Measurements from ENCODE around the gene TIMM29. TPM values are rescaled to one million over a fixed set of nuclear protein-coding genes. Genes with fewer than 3 reads are reported as not detected.
A peak's percentile ranks its signal among the peaks of the same experiment; 100 is the strongest.

TIMM29 gene
- polyA plus RNA-seq (2013, experiment 1 of 2) = 19.1 TPM
- polyA plus RNA-seq (2013, experiment 2 of 2) = 19.4 TPM

DNA sequence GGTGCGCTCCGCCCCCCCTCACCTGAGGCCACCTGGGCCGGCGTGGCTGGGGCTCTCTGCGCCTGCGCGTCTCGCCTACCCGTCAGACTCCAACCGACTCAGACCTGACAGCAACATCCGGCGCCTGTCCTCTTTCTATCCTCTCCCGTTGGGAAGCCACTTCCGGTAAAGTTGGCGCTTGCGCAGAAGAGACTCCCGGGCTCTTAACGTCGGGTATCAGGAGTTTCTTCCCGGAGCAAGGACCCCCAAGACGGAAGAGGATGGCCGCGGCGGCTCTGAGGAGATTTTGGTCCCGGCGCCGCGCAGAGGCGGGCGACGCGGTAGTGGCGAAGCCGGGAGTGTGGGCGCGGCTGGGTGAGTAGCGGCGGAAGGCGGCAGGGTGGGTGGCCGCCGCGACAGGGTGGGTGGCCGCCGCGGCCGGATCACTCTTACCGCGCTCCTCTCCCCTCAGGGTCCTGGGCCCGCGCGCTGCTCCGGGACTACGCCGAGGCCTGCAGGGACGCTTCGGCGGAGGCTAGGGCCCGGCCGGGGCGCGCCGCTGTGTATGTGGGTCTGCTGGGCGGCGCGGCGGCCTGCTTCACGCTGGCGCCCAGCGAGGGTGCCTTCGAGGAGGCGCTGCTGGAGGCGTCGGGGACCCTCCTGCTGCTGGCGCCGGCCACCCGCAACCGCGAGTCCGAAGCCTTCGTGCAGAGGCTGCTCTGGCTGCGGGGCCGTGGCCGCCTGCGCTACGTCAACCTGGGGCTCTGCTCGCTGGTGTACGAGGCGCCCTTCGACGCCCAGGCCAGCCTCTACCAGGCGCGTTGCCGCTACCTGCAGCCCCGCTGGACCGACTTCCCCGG lies at the start of gene TIMM29, which contains the start of gene YIPF2:
Gene TIMM29 (plus strand): TSS at position 249 of the 839 bp plus-strand sequence. CDS start 12 bp downstream, at position 261.
Gene YIPF2 (minus strand): TSS at position 77 of the 839 bp plus-strand sequence. CDS start 229 bp downstream, outside the sequence.
- Histone ChIP-seq H3K18ac (ENCODE audit: low read length) (peak within 1 kb of the TSS; percentile 91), H3K4me1 (ENCODE audit: control insufficient read depth in 2 of 2, insufficient read depth in 1 of 2, low read depth in 1 of 2, low read length in 2 of 2) (peaks cover 10 to 13% of the 10 kb centered on the region in 2 donors), H3K4me3 (ENCODE audit: low read length in 2 of 2) (peak within 1 kb of the TSS; percentile 95 to 97), H3K27me3 (ENCODE audit: control insufficient read depth in 3 of 3, insufficient read depth in 3 of 3, low read depth in 1 of 3, low read length in 3 of 3) (no peaks in the 10 kb centered on the region), H3K36me3 (replicated peaks in 1 of 2; ENCODE audit: control insufficient read depth in 2 of 2, insufficient read depth in 2 of 2, low read length in 2 of 2) (peaks cover 13 to 53% of the 10 kb centered on the region in 2 donors), H4K91ac (ENCODE audit: low read depth, low read length, poor library complexity) (no peak within 1 kb of the TSS), H4K8ac (ENCODE audit: low read depth, low read length) (peak within 1 kb of the TSS; percentile 65), H2BK120ac (ENCODE audit: low read depth, low read length) (no peak within 1 kb of the TSS), H3K14ac (ENCODE audit: low read length) (peak within 1 kb of the TSS; percentile 89), H2BK5ac (ENCODE audit: low read length) (peak within 1 kb of the TSS; percentile 39), H3K4me2 (ENCODE audit: insufficient read depth, low read length, poor library complexity, severe bottlenecking) (peak within 1 kb of the TSS; percentile 91), H2AK5ac (ENCODE audit: low read depth, low read length) (peak within 1 kb of the TSS; percentile 98), H3K4ac (ENCODE audit: low read length) (peak within 1 kb of the TSS; percentile 89), H3K27ac (replicated peaks; ENCODE audit: low read length) (no peak within 1 kb of the TSS), H2BK15ac (ENCODE audit: low read length) (peak within 1 kb of the TSS; percentile 69), H2BK12ac (ENCODE audit: low read length) (peak within 1 kb of the TSS; percentile 73), H3K9me3 (replicated peaks in 1 of 2; ENCODE audit: control insufficient read depth in 2 of 2, insufficient read depth in 1 of 2, low read depth in 1 of 2, low read length in 2 of 2) (no peaks in the 10 kb centered on the region), H3K23ac (ENCODE audit: low read depth, low read length, poor library complexity) (peak within 1 kb of the TSS; percentile 93), H3K79me1 (ENCODE audit: low read depth, low read length) (peaks cover 13% of the 10 kb centered on the region), H3K9ac (ENCODE audit: low read depth, low read length, poor library complexity) (peak within 1 kb of the TSS; percentile 98), H2AFZ (ENCODE audit: low read length) (peak within 1 kb of the TSS; percentile 92)
- WGBS, 2 donors (ENCODE audit: extremely low coverage in 2 of 2, insufficient read length in 2 of 2, insufficient replicate concordance in 1 of 2) = no CpG with 5 or more reads among the region's 96 CpGs
- DNase-seq (ENCODE audit: low spot score) = peak; percentile 98

- no peaks in the 10 kb centered on the region for H3K9me3 ChIP-seq (replicated peaks in 1 of 2; ENCODE audit: control insufficient read depth in 2 of 2, insufficient read depth in 1 of 2, low read depth in 1 of 2, low read length in 2 of 2)
- H2AK5ac ChIP-seq (ENCODE audit: low read depth, low read length) = peak overlapping the region; percentile 16
- peaks cover 15% of the 10 kb centered on the region for H3K79me1 ChIP-seq (ENCODE audit: low read depth, low read length)
- peak; percentile 83 for DNase-seq (ENCODE audit: low spot score)
- no peak overlapping the region for H2BK15ac ChIP-seq (ENCODE audit: low read length)
- H3K27me3 ChIP-seq (ENCODE audit: control insufficient read depth in 3 of 3, insufficient read depth in 3 of 3, low read depth in 1 of 3, low read length in 3 of 3) = no peaks in the 10 kb centered on the region
- peaks cover 4 to 9% of the 10 kb centered on the region in 2 donors for H3K36me3 ChIP-seq (replicated peaks in 1 of 2; ENCODE audit: control insufficient read depth in 2 of 2, insufficient read depth in 2 of 2, low read length in 2 of 2)
- peaks cover 49 to 52% of the 10 kb centered on the region in 2 donors for H3K4me1 ChIP-seq (ENCODE audit: control insufficient read depth in 2 of 2, insufficient read depth in 1 of 2, low read depth in 1 of 2, low read length in 2 of 2)
- no peak overlapping the region for H2BK5ac ChIP-seq (ENCODE audit: low read length)
- H3K4me3 ChIP-seq (ENCODE audit: low read length in 2 of 2) = no peak overlapping the region
- H3K4me2 ChIP-seq (ENCODE audit: insufficient read depth, low read length, poor library complexity, severe bottlenecking) = peak overlapping the region; percentile 47
- H4K91ac ChIP-seq (ENCODE audit: low read depth, low read length, poor library complexity) = no peak overlapping the region
- H2AFZ ChIP-seq (ENCODE audit: low read length) = no peak overlapping the region
- H4K8ac ChIP-seq (ENCODE audit: low read depth, low read length) = no peak overlapping the region
- no peak overlapping the region for H2BK120ac ChIP-seq (ENCODE audit: low read depth, low read length)
- H3K9ac ChIP-seq (ENCODE audit: low read depth, low read length, poor library complexity) = no peak overlapping the region
- no CpG with 5 or more reads among the region's 14 CpGs for WGBS, 2 donors (ENCODE audit: extremely low coverage in 2 of 2, insufficient read length in 2 of 2, insufficient replicate concordance in 1 of 2)
- no peak overlapping the region for H2BK12ac ChIP-seq (ENCODE audit: low read length)
- peak overlapping the region; percentile 38 for H3K18ac ChIP-seq (ENCODE audit: low read length)
- no peak overlapping the region for H3K23ac ChIP-seq (ENCODE audit: low read depth, low read length, poor library complexity)
- peak overlapping the region; percentile 85 for H3K27ac ChIP-seq (replicated peaks; ENCODE audit: low read length)
- H3K4ac ChIP-seq (ENCODE audit: low read length) = no peak overlapping the region
- H3K14ac ChIP-seq (ENCODE audit: low read length) = no peak overlapping the region
These were observed 47.1 kb upstream of the TIMM29 start for GRCh38 chr19:10881403-10882107.

DNA sequence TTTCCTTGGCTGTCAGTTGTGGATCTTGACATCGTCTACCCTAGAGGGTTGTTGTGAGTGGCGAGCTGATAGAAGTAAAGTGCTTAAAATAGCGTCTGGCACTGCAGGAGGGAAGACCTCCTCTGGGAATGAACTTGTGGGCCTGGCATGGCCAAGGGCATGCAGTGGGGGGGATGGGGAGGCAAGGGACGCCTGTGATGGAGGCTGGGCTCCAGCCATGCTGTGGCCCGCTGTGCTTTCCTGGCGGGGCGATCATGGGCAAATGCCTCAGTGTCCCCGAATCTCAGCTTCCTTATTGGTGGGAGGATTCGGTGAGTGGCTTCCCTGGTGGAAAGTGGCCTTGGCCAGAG lies 46.5 kb upstream of the TIMM29 start:
- no peak overlapping the region for H3K9ac ChIP-seq (ENCODE audit: low read depth, low read length, poor library complexity)
- H2BK5ac ChIP-seq (ENCODE audit: low read length) = no peak overlapping the region
- no peak overlapping the region for H2BK12ac ChIP-seq (ENCODE audit: low read length)
- H3K36me3 ChIP-seq (replicated peaks in 1 of 2; ENCODE audit: control insufficient read depth in 2 of 2, insufficient read depth in 2 of 2, low read length in 2 of 2) = peaks cover 4% of the 10 kb centered on the region in 2 donors
- H3K27ac ChIP-seq (replicated peaks; ENCODE audit: low read length) = peak overlapping the region; percentile 85
- peak overlapping the region; percentile 47 for H3K4me2 ChIP-seq (ENCODE audit: insufficient read depth, low read length, poor library complexity, severe bottlenecking)
- no peaks in the 10 kb centered on the region for H3K27me3 ChIP-seq (ENCODE audit: control insufficient read depth in 3 of 3, insufficient read depth in 3 of 3, low read depth in 1 of 3, low read length in 3 of 3)
- DNase-seq (ENCODE audit: low spot score) = no peak
- H3K18ac ChIP-seq (ENCODE audit: low read length) = peak overlapping the region; percentile 44
- H4K8ac ChIP-seq (ENCODE audit: low read depth, low read length) = no peak overlapping the region
- peak overlapping the region; percentile 16 for H2AK5ac ChIP-seq (ENCODE audit: low read depth, low read length)
- H3K4me1 ChIP-seq (ENCODE audit: control insufficient read depth in 2 of 2, insufficient read depth in 1 of 2, low read depth in 1 of 2, low read length in 2 of 2) = peaks cover 52% of the 10 kb centered on the region in 2 donors
- H2AFZ ChIP-seq (ENCODE audit: low read length) = no peak overlapping the region
- no peak overlapping the region for H2BK120ac ChIP-seq (ENCODE audit: low read depth, low read length)
- WGBS, 2 donors (ENCODE audit: extremely low coverage in 2 of 2, insufficient read length in 2 of 2, insufficient replicate concordance in 1 of 2) = no CpG with 5 or more reads among the region's 9 CpGs
- no peak overlapping the region for H3K23ac ChIP-seq (ENCODE audit: low read depth, low read length, poor library complexity)
- H3K9me3 ChIP-seq (replicated peaks in 1 of 2; ENCODE audit: control insufficient read depth in 2 of 2, insufficient read depth in 1 of 2, low read depth in 1 of 2, low read length in 2 of 2) = no peaks in the 10 kb centered on the region
- no peak overlapping the region for H4K91ac ChIP-seq (ENCODE audit: low read depth, low read length, poor library complexity)
- H3K4me3 ChIP-seq (ENCODE audit: low read length in 2 of 2) = no peak overlapping the region
- no peak overlapping the region for H2BK15ac ChIP-seq (ENCODE audit: low read length)
- H3K4ac ChIP-seq (ENCODE audit: low read length) = no peak overlapping the region
- no peak overlapping the region for H3K14ac ChIP-seq (ENCODE audit: low read length)
- H3K79me1 ChIP-seq (ENCODE audit: low read depth, low read length) = peaks cover 16% of the 10 kb centered on the region

DNA sequence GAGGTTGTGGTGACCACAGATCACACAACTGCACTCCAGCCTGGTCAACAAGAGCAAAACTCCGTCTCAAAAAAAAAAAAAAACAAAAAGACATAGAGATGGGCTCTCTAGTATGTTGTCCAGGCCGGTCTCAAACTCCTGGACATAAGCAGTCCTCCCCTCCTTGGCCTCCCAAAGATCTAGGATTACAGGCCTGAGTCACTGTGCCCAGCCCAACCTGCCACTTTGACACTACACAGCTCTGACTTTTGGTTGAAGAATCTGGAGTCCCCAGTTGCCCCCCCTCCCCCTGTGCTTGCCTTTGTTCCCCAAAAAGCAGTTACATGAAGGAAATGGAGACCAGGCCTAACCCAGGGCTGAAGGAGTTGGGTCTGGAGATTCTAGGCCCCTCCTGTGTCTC lies 44.3 kb upstream of the TIMM29 start:
- Histone ChIP-seq H3K27me3 (ENCODE audit: control insufficient read depth in 3 of 3, insufficient read depth in 3 of 3, low read depth in 1 of 3, low read length in 3 of 3) (no peaks in the 10 kb centered on the region), H3K4ac (ENCODE audit: low read length) (no peak overlapping the region), H3K4me2 (ENCODE audit: insufficient read depth, low read length, poor library complexity, severe bottlenecking) (no peak overlapping the region), H2BK120ac (ENCODE audit: low read depth, low read length) (no peak overlapping the region), H3K4me3 (ENCODE audit: low read length in 2 of 2) (no peak overlapping the region), H2AK5ac (ENCODE audit: low read depth, low read length) (no peak overlapping the region), H3K23ac (ENCODE audit: low read depth, low read length, poor library complexity) (no peak overlapping the region), H3K36me3 (replicated peaks in 1 of 2; ENCODE audit: control insufficient read depth in 2 of 2, insufficient read depth in 2 of 2, low read length in 2 of 2) (peaks cover 3 to 4% of the 10 kb centered on the region in 2 donors), H3K27ac (replicated peaks; ENCODE audit: low read length) (no peak overlapping the region), H3K79me1 (ENCODE audit: low read depth, low read length) (peaks cover 25% of the 10 kb centered on the region), H4K8ac (ENCODE audit: low read depth, low read length) (no peak overlapping the region), H2BK12ac (ENCODE audit: low read length) (no peak overlapping the region), H3K4me1 (ENCODE audit: control insufficient read depth in 2 of 2, insufficient read depth in 1 of 2, low read depth in 1 of 2, low read length in 2 of 2) (peaks cover 68 to 71% of the 10 kb centered on the region in 2 donors), H3K18ac (ENCODE audit: low read length) (no peak overlapping the region), H3K9ac (ENCODE audit: low read depth, low read length, poor library complexity) (no peak overlapping the region), H2BK5ac (ENCODE audit: low read length) (no peak overlapping the region), H4K91ac (ENCODE audit: low read depth, low read length, poor library complexity) (no peak overlapping the region), H2AFZ (ENCODE audit: low read length) (no peak overlapping the region), H3K14ac (ENCODE audit: low read length) (no peak overlapping the region), H3K9me3 (replicated peaks in 1 of 2; ENCODE audit: control insufficient read depth in 2 of 2, insufficient read depth in 1 of 2, low read depth in 1 of 2, low read length in 2 of 2) (no peaks in the 10 kb centered on the region), H2BK15ac (ENCODE audit: low read length) (no peak overlapping the region)
- no CpG with 5 or more reads among the region's 2 CpGs for WGBS, 2 donors (ENCODE audit: extremely low coverage in 2 of 2, insufficient read length in 2 of 2, insufficient replicate concordance in 1 of 2)
- DNase-seq (ENCODE audit: low spot score) = no peak
